Omental fat pad (tissue), 4 donors: Measurements from ENCODE around the gene COQ8B. TPM values are rescaled to one million over a fixed set of nuclear protein-coding genes. Genes with fewer than 3 reads are reported as not detected.

Source experiments
- ATAC-seq: fragments of 150-250 bp; one replicate; pipeline ENCODE4 v1.9.1; 2016; ENCODE audit warnings: mild to moderate bottlenecking, moderate library complexity; ENCODE audit not compliant: low FRiP score
- DNase-seq: peaks from one replicate; pipeline ENCODE4 v3.0.0-alpha.2; 2019; ENCODE audit warnings: low spot score
- total RNA-seq, 4 donors: library from RNA; depleted of rRNA; stranded (reverse); fragments of >200 nt; gene quantifications; one replicate each; pipeline ENCODE4 v1.1.0, GENCODE V29; 2016
- TF ChIP-seq, protein P1 (sequence below), 3 donors: fragments of 450-650 bp; IDR thresholded peaks; one replicate each; pipeline ENCODE4 v1.5.1; 2016 to 2017; ENCODE audit warnings: antibody characterized with exemption in 3 of 3, mild to moderate bottlenecking in 3 of 3, moderate library complexity in 2 of 3

Gene COQ8B
- total RNA-seq, 4 donors from 2014 or later, result 22.1 to 38.8 (median 28.1) TPM

DNA sequence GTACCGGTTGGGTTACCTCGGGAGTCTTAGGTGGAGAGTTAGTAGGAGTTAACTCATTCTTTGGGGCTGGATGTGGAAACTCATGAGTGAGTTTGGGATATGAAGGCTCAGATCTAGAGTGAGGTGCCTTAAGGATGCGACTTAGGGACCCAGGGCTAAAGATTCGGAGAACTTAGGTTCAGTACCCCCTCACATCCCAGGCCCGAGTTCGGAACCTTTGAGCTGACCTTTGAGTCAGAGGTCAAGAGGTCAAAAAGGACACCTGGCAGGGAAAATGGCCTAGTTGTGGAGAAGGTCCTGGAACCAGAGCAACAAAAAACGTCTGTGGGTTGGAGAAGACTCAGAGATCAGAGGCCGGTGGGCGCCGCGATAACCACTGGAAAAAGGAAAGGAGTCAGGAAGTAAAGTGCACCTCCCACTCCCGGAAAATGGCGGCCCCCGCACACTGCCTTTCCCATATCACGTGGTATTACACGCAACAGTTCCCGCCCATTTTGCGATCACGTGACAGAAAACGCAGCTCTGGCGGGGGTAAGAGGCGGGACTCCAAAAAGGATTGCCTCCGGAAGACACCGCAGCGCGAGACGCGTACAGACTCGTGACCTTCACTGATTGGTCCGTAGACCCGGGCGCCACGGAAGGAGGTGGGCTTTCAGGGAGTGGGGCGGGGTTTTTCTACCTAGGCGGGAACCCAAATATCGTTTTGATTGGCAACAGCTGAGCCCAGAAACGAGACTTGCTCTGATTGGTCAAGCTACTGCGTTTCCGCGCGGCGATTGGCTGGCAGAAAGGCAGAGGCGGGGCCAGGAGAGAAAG, 33.6 kb upstream of the COQ8B start, which contains the start of gene ACTMAP:
ACTMAP (minus strand) TSS at position 420 of the 816 bp plus-strand sequence. CDS start 674 bp downstream, outside the sequence.
- peak; percentile 98 for DNase-seq
- TF ChIP-seq, protein P1, sequence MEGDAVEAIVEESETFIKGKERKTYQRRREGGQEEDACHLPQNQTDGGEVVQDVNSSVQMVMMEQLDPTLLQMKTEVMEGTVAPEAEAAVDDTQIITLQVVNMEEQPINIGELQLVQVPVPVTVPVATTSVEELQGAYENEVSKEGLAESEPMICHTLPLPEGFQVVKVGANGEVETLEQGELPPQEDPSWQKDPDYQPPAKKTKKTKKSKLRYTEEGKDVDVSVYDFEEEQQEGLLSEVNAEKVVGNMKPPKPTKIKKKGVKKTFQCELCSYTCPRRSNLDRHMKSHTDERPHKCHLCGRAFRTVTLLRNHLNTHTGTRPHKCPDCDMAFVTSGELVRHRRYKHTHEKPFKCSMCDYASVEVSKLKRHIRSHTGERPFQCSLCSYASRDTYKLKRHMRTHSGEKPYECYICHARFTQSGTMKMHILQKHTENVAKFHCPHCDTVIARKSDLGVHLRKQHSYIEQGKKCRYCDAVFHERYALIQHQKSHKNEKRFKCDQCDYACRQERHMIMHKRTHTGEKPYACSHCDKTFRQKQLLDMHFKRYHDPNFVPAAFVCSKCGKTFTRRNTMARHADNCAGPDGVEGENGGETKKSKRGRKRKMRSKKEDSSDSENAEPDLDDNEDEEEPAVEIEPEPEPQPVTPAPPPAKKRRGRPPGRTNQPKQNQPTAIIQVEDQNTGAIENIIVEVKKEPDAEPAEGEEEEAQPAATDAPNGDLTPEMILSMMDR (IDR thresholded peaks at IDR 0.05), result no peak
- peak; percentile 96 for ATAC-seq

DNA sequence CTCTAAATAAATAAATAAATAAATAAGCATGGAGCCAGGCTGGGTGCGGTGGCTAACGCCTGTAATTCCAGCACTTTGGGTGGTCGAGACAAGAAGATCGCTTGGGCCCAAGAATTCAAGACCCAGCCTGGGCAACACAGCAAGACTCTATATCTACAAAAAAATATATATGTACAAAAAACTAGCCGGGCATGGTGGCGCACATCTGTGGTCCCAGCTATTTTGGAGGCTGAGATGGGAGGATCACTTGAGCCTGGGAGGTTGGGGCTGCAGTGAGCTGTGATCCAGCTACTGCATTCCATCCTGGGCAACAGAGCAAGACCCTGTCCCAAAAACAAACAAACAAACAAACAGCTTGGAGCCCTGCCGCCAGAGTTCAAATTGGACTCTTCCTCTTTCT, 30.9 kb upstream of the COQ8B start:
- no peak for DNase-seq
- TF ChIP-seq, protein P1 (IDR thresholded peaks at IDR 0.05), result no peak
- ATAC-seq, result no peak

DNA sequence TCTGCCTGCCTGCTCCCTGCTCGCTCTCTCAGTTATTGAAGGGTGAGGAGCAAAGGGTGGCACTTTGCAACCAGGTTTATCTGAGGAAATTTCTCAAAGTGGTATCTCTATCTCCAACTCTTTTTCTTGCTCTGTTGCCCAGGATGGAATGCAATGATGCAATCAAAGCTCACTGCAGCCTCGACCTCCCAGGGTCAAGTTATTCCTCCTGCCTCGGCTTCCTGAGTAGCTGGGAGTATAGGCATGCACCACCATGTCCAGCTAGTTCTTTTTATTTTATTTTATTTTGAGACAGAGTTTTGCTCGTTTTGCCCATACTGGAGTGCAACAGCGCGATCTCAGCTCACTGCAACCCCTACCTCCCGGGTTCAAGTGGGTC, 28.7 kb upstream of the COQ8B start:
- DNase-seq (no peak), ATAC-seq (no peak)
- TF ChIP-seq, protein P1 (IDR thresholded peaks at IDR 0.05), result no peak

DNA sequence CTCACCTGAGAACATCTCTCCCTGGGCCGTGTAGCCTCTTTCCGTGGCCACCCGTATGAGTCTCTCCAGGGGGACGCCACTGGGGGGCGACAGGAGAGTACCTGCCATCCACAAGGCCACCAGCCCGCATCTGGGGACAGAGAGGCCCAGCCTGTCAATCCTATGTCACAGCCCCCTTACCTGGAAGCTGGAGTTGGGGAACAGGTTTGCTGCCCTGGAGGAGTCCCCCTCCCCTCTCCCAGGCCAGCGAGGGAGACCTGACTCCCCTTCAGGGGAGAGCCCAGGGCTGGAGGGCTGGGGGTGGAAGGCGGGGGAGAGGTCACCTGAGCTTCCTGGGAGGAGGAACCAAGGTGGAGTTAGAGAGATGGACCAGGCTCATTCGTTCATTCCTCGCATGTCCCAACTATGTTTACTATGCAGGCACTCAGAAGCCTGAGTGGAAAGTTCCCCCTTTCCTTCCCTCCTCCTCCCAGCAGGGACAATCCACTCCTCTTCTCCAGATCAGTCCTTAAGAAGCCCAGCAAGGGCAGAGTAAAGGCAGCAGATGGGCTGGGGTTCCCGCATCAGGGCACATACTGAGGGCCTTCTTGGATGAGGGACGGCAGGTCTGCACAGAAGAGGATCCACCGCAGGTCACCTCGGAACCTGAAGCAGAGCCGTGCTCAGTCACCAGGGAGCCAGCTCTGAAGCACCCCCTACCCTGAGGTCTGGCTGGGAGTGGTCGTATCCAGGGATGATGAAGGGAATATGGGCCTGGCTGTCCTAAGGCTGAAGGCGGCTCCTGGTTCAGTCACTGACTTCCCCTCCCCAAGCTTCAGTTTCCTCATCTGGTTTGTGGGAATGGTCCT, 28.1 kb upstream of the COQ8B start:
- TF ChIP-seq, protein P1 (IDR thresholded peaks at IDR 0.05), result no peak
- ATAC-seq (peak; percentile 17), DNase-seq (no peak)

DNA sequence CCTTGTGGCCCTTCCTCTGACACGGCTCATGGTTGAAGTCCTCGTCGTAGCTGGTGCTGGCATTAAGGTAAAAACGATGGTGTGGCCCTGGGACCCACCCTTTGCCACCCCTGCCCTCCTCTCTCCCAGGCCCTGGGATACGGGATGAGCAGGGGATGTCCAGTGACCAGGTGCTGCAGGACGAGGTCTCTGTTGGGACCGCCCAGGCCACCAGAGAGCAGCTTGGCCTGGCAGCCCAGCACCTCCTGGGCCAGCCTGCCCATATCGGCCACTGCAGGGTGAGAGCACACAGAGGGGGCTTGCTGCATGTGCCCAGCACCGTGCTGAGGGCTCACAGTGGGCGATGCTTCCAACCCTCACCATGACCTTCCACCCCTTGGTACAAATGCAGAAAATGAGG, 27.2 kb upstream of the COQ8B start:
- ATAC-seq (no peak), DNase-seq (no peak)
- TF ChIP-seq, protein P1 (IDR thresholded peaks at IDR 0.05), result no peak

DNA sequence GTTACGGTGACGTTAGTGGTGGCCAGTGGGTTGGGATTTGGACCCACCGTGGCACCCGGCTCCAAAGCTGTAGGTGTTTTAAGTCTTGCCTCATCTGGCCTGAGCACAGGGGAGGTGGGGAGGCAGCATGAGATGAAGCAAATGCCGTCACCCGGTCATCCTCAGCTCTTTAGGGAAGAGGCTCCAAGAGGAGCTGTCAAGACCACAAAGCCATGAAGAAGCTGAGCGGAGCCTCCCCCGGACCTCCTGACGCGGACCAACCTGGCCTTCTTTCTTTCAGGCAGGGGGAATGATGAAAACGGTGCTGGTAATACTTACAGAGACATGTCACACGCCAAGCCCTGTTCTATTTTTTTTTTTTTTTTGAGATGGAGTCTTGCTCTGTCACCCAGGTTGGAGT, 26.2 kb upstream of the COQ8B start:
- TF ChIP-seq, protein P1 (IDR thresholded peaks at IDR 0.05), result no peak
- ATAC-seq, result no peak
- no peak for DNase-seq
